ENCODE measurements around the gene DMXL1.

- TF ChIP-seq EZH2phosphoT487 (IDR thresholded peaks at IDR 0.05; ENCODE audit: insufficient read depth, low read depth) (no peak), EZH2 (IDR thresholded peaks at IDR 0.05; ENCODE audit: insufficient read depth, poor library complexity, severe bottlenecking) (no peak)
These were observed 173.0 kb downstream of the DMXL1 start for GRCh38 chr5:119243888-119244287.

Data from GM23248 (cell line).